ENCODE data around the gene HAAO.

The HAAO gene

GRCh38 chr2:42813763-42814162 is 21.4 kb upstream of the HAAO start:
- no peak for DNase-seq (ENCODE audit: low read depth)
- no peak for TF ChIP-seq CTCF (IDR thresholded peaks at IDR 0.05; ENCODE audit: control insufficient read depth, extremely low read depth, insufficient read depth)
- H3K4me3 ChIP-seq (ENCODE audit: low read depth, low read length), result no peak overlapping the region

GRCh38 chr2:42812899-42813479 is 20.6 kb upstream of the HAAO start:
- no peak overlapping the region for H3K4me3 ChIP-seq (ENCODE audit: low read depth, low read length)
- DNase-seq (ENCODE audit: low read depth), result no peak
- TF ChIP-seq CTCF (IDR thresholded peaks at IDR 0.05; ENCODE audit: control insufficient read depth, extremely low read depth, insufficient read depth), result no peak; the same call in 1 of the 2 replicates

- no peak for TF ChIP-seq CTCF (IDR thresholded peaks at IDR 0.05; ENCODE audit: control insufficient read depth, extremely low read depth, insufficient read depth)
- DNase-seq (ENCODE audit: low read depth), result no peak
- H3K4me3 ChIP-seq (ENCODE audit: low read depth, low read length), result peak overlapping the region; percentile 50
Measured at GRCh38 chr2:42810971-42811811, 18.8 kb upstream of the HAAO start.

GRCh38 chr2:42810121-42810970 is 18.0 kb upstream of the HAAO start:
- TF ChIP-seq CTCF (IDR thresholded peaks at IDR 0.05; ENCODE audit: control insufficient read depth, extremely low read depth, insufficient read depth), result no peak
- peak; percentile 73 for DNase-seq (ENCODE audit: low read depth)
- peak overlapping the region; percentile 50 for H3K4me3 ChIP-seq (ENCODE audit: low read depth, low read length)

GRCh38 chr2:42809819-42810120 is 17.4 kb upstream of the HAAO start:
- no peak for DNase-seq (ENCODE audit: low read depth)
- H3K4me3 ChIP-seq (ENCODE audit: low read depth, low read length), result peak overlapping the region; percentile 50
- 0 out of 2 replicates have a peak, but pooled peaks have one; percentile 2 for TF ChIP-seq CTCF (IDR thresholded peaks at IDR 0.05; ENCODE audit: control insufficient read depth, extremely low read depth, insufficient read depth)

- H3K4me3 ChIP-seq (ENCODE audit: low read depth, low read length), result peak overlapping the region; percentile 50
- no peak for TF ChIP-seq CTCF (IDR thresholded peaks at IDR 0.05; ENCODE audit: control insufficient read depth, extremely low read depth, insufficient read depth)
- no peak for DNase-seq (ENCODE audit: low read depth)
Measured at GRCh38 chr2:42809131-42809818, 16.9 kb upstream of the HAAO start.

Measured in LNCaP clone FGC (cell line).